Activated CD8-positive, alpha-beta memory T cell treated with anti-CD3 and anti-CD28 coated beads for 36 hours (primary cell): ENCODE measurements around the gene KRT80. TPM values are rescaled to one million over a fixed set of nuclear protein-coding genes. Genes with fewer than 3 reads are reported as not detected.

Source experiments
- CTCF ChIA-PET: fragments of 350-600 bp; sonication (Branson Sonifier 250); formaldehyde crosslinking; loops from one replicate; lab custom pipeline; 2021; ENCODE audit warnings: antibody characterized with exemption; lab: Charles Lee
- POLR2A ChIA-PET: fragments of 350-600 bp; sonication (Branson Sonifier 250); formaldehyde crosslinking; loops from one replicate; lab custom pipeline; 2021; ENCODE audit warnings: antibody characterized with exemption; lab: Charles Lee
- total RNA-seq, 2 experiments: library from RNA; stranded (reverse); gene quantifications; one replicate each; pipeline ENCODE4 v1.2.3, GENCODE V29; 2021

KRT80 gene
- total RNA-seq, 2 experiments from 2014 or later, result not detected

DNA sequence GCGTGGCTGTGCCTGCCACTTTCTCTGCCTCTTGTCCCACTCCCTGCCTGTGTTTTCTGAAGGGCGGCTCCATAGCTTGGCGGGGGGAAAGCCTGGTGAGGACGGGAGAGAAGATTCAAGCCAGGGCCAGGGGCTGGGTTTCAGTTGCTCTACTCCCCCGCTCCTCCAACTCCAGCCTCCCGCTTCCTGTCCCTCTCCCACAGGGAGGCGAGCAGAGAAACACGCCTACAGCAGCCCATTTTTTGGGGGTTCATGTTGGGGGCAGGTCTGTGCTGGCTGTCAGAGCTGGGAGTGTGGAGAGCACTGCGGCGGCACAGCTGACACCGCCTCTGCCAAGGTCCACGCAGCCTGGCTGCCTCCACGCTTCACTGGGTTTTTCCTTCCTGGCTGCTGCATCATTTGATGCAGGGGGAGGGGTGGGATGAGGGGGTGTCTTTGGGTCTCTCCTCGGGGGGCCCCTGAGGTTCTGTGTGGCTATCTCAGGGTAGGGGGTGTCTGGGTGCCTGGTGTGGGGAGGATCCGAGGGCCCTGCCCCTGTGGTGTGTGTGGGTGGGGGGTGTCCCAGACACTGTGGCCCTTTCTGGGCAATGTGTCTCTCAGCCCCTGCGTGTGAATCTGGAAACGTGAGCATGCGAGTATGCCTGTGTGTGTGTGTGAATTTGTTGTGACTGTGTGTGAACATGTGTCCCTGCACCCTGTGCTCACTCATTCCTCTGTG lies 10.7 kb upstream of the KRT80 start:
- ChIA-PET POLR2A (no interaction called here), CTCF (interaction anchor here (1.3 kb wide), 1 partner anchor 11 kb away, joined by 3 read pairs; no protein-coding TSS in a partner anchor)

DNA sequence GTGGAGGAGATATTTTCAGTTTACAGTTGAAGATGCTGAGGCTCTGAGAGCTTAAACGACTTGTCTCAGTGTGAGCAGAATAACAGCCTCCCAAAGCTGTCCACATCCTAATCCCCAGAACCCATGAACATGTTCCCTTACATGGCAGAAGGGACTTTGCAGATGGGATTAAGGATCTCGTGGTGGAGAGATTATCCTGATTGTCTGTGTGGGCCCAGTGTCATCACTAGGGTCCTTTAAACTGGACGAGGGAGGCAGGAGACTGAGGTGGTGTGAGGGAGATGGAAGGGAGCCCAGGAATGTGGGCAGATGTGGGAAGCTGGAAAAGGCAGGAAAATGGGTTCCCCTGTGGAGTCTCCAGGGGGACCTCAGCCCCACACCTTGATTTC lies 9.6 kb upstream of the KRT80 start:
- POLR2A ChIA-PET, result no interaction called here
- CTCF ChIA-PET, result interaction anchor here (1.3 kb wide), 1 partner anchor 12 kb away, joined by 3 read pairs; no protein-coding TSS in a partner anchor

DNA sequence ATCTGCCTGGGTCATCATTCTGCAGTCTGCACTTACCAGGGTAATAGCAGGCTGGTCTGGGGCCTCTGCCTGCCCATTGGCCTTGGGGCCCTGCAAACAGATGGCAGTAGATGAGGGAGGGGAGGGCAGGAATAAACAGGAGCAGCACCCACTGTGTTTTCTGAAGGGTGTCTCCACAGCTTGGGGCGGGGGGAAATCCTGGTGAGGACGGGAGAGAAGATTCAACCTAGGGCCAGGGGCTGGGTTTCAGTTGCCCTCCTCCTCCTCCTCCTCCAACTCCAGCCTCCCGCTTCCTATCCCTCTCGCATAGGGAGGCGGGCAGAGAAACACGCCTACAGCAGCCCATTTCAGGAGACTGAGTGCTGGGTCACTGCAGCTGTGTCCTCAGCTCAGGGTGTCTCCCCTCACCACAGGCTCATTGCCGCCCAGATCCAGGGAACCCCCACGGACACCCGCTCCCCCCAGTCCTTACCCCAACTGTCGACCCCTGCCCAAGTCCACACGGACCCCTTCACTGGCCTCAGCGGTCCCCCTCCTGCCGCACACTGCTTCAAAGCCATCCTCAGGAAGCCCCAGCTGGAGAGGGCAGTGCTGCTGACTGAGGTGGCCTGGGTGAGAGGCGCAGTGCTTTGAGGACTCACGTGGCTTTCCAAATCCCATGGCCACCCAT lies 9.1 kb upstream of the KRT80 start:
- ChIA-PET CTCF (interaction anchor here (1.3 kb wide), 1 partner anchor 13 kb away, joined by 3 read pairs; no protein-coding TSS in a partner anchor), POLR2A (no interaction called here)

DNA sequence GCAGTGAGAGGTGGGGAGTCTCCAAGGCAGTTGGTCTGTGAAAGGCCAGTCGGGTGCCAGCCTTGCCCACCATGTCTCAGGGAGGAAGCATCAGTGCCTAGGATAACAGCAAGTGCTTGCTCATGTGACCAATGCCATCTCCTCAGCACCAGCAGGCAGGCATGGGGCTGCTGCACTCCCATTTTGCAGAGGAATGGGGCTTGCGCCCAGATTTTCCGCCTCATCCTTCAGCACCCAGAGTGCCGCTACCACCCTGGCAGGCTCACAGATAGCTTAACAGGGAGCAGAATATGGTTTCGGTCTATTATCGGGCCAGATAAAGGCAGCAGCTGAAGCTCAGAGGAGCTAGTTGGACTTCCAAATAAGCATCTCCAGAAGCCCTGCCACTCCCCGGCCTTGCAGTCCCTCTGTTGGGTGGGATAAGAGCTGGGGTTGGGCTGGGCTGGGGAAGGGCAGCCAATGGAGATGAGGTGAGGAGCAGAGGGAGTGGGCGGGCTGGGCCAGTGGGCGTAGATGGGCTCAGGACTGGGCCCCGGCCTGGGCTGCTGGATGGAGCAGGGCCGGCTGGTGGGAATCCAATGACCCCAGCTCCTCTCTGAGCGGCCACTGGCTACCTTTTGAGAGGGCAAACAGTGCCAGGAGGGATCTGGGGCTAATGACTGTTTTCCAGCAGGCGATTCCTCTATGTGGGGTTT lies 8.4 kb upstream of the KRT80 start:
- CTCF ChIA-PET, result no interaction called here
- POLR2A ChIA-PET, result no interaction called here

DNA sequence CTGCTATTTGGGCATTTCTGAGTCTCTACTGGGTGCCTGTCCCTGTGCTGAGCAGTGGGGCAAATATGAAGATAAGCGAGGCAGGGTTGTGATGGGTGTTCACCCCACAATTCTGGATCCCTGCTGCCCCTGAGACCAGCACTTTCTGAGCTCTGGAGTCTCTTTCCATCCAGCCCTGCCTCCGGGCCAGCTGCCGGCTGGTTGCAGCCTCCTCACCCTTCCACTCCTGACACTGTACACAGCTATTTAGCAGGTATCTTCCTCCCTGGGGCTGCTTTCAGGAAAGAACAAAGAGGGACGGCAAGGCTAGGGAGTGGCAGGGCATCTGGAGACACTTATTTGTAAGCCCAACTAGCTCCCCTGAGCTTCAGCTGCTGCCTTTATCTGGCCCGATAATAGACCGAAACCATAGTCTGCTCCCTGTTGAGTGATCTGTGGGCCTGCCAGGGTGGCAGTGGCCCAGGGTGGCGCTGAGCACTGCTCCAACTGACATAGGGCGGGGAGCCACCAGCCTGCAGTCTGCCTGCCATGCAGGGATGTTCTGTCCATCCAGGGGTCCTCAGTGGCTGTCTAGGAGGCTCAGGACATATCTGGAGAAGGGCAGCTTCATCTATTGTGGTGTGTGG lies 7.6 kb upstream of the KRT80 start:
- CTCF ChIA-PET, result no interaction called here
- POLR2A ChIA-PET, result no interaction called here

DNA sequence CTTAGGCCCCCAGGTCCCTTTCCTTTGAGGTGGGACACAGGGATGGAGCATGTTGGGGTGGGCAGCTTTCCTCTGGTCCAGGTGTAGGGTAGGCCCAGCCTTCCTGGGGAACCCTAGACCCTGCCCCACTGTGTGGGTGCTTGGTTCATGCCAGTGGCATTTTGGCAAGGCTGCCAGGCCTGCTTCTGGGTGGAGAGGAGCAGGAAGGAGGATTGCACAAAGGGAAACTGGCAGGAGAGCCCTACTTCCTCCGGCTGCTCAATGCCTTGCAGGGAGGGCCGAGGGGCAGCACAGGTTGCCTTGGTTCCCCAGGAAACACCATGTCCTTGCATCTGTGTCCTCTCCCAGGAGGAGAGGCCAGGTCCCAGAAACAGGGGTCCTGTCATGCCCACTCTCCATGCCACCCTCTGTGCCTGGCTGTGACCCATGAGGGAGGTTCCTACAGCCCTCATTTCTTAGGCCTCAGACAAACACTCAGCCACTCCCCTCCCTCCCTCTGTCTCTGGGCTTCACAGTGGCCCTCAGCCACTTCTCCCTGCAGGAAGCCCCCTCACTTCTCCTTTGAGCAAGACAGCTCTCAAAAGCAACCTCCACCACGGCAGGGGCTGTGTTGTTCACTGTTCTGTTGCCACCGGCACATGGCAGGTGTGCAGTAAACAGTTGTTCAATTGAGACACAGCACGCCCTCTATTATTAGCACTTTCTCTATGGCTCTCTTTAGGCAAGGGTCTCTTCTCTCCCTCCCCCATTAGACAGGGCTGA lies 6.8 kb upstream of the KRT80 start:
- ChIA-PET CTCF (interaction anchor here (0.6 kb wide), 1 partner anchor 69 kb away, joined by 4 read pairs; no protein-coding TSS in a partner anchor), POLR2A (no interaction called here)

DNA sequence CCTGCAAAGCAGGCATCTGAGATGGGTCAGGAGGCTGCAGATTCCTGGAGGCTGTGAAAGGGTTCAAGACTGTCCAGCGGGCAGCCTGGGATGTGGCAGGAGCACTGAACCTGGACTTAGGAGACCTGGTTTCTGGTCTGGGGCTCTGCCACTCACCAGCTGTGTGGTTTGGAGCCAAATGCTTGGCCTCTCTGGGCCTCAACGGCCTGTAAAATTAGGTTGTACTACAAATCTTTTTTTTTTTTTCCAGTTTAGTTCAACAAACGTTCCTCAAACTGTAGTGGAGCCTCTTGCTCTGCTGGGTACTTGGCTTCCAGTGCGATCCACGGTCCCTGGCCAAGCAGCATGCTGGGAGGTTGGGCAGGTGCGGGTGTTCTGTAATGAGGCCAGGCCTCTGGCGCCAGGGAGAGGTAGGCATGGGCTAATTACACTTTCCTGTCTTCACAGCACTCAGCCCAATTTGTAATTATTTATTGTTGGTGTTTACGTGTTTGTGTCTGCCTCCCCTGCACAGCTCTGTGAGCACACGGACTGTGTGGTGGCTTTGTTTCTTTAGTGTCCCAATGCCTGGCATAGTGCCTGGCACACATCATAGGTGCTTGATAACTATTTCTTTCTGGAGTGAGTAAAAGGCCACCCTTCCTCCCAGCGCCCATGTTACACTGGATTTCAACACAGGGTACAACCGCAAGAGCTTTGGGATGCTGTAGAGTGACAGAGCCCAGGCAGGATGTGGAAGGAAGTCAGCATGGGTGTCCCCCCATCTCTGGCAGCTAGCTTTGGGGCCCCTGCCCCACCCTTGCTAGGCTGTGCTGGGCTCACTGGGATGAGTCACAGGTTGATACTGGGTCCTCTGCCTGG lies 5.8 kb upstream of the KRT80 start:
- ChIA-PET CTCF (interaction anchor here (0.6 kb wide), 1 partner anchor 68 kb away, joined by 4 read pairs; no protein-coding TSS in a partner anchor), POLR2A (no interaction called here)

DNA sequence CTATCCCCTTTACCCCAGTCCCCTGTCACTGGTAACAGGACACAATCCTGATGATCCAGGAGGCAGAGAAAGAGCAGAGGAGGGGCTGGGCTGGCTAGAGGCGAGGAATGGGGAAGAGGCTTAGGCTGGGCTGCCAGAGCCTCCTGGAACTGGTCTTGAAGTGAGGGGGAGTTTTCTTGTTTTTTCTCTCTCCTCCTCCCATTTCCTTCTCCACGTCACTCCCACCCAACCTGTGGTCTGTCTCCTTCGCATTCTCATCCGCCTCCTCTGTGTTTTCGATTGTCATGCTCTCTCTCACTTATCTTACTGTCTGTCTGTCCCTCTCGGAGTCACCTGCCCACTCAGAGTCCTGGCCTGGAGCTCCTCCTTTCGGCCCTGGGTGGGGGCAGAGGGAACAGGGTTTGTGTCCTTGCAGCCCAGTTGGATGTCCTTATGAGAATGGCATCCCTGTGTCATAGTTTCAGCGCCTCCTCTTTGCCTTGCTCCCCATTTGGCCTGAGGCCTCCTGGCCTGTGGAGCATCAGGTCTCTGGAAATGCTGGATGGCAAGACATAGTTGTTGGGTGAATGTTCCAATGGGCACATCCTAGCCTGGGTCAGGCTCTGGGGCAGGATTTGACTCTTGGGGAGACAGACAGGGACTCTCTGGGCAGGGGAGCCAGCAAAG lies 3.4 kb upstream of the KRT80 start:
- CTCF ChIA-PET, result no interaction called here
- POLR2A ChIA-PET, result no interaction called here

DNA sequence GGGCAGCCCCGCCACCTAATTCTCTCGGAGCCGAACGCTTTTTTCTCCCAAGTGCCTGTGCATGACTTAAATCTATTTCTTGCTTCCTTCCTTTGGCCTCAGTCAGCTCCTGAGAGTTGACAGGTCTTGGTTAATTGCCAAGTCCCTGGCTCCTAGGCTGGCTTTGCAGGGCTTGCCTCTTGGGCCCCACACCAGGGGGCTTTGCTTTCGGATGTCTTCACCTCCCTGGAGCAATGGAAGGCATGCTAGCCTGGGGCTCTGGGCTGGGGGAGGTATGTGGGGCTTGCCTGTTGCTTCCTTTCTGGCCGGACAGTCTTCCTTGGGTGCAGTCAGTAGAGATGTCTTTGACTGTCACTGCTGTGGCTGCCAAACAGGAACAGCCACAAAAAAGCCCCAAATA lies 2.2 kb upstream of the KRT80 start:
- ChIA-PET CTCF (no interaction called here), POLR2A (no interaction called here)

DNA sequence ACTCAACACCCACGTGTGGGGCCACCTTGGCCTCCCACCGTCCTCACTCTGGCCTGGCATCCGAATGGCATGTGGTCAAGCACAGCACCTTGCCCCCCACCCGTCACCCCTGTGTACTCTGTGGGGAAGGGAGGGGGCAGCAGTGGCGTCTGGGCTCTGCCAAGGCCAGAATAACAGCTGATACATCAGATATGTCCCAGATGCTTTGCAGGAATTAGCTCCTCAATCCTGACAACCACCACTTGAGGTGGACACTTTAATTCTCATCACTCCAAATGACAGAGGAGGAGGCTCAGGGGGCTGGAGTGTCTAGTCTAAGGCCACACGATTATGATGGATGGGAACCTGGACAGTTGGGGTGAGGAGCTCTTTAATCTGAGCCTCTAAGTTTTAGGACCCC lies 1.7 kb upstream of the KRT80 start:
- POLR2A ChIA-PET, result no interaction called here
- CTCF ChIA-PET, result no interaction called here

DNA sequence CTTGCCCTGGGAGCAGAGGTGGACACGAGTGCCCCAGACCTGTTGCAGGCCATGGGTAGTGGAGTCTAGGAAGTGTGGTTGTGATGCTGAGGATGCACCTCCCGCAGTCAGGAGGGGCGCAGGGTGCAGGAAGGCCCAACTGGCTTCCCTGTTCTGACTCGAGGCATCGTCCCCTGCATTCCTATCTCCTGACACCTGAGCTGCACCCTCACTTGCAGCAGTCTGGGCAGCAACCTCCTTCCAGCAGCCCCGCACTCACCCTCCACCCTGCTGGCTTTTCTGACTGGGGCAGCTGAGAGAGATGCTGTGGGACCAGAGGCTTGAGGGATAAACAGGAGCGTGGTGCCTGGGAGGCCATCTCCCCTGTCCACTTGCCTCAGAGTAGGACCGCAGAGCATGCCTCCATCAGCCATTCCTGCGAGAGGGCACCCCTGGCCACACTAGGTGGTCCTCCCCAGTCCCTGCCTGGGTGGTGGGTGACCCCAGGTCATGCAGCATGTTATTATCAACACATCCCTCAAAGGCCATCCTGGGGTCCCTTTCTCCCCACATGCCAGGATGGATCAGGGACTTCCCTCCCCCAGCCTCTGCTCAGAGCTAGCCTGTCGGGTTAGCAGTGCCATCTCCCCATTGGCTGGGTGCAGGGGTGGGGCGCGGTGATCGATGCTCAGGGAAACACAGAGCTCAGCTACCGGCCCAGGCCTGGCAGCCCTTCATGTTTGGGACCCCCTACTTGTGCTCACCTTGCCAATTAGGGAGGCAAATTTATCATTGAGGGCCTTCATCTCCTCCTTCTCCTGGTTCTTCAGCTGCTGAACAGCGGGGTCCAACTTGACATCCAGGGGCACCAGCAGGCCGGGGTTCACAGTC lies 719 bp downstream of the KRT80 start:
- ChIA-PET CTCF (interaction anchor here (1.3 kb wide), 1 partner anchor 137 kb away, joined by 3 read pairs; no protein-coding TSS in a partner anchor), POLR2A (no interaction called here)

DNA sequence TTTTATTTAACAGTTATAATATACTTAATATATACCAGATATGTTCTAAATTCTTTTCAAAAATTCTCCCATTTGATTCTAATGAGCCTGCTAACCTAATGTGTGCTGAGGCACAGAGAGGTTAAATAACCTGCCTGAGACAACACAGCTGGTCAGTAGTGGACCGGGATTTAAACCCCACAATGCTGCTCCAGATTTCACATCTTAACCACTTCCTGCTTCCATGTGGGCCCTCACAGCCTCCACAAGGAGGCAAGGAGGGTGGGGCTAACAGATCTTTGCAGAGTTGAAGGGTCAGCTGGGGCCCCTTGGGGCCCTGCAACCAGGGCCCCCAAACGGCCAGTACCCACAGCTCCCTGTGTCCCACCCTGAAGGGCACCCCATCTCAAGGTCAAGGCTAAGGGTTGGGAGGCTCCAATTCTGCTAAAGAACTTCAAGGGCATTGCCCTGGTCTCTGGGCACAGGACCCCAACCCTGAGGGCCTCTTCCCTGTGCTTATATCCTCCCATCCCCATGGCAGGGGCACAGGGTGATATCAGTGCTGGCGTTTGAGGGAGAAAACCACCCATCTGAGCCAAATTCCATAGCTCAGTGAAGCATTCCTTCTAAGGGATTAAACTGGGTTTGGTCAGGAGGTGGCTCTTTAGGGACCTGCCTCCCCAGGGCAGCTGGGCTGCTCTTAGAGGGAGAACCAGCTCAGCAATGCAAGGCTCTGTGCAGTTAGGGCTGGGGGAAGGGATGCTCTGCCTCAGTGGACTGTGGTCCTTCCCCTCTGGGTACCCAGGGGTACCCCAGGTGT lies 2.2 kb downstream of the KRT80 start:
- ChIA-PET POLR2A (no interaction called here), CTCF (interaction anchor here (0.6 kb wide), 1 partner anchor 312 kb away, joined by 3 read pairs; no protein-coding TSS in a partner anchor)

DNA sequence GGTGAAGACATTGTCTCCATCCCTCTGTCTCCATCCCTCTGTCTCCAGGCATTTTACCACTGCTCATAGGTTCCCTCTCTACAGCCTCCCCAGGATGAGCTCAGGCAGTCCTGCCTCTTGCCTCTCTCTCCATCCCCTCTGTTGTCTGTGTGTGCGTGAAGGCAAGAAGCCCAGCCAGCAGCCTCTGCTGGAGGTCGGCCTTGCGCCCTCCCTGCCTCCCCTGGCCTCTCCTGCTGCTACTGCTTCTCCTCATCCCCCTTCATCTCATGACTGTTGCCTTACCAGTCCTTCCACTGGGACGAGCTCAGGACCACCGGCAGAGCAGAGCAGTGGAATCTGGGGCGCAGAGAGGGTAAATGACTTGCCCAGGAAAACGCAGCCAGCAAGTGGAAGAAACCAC lies 3.2 kb downstream of the KRT80 start:
- ChIA-PET CTCF (no interaction called here), POLR2A (no interaction called here)

DNA sequence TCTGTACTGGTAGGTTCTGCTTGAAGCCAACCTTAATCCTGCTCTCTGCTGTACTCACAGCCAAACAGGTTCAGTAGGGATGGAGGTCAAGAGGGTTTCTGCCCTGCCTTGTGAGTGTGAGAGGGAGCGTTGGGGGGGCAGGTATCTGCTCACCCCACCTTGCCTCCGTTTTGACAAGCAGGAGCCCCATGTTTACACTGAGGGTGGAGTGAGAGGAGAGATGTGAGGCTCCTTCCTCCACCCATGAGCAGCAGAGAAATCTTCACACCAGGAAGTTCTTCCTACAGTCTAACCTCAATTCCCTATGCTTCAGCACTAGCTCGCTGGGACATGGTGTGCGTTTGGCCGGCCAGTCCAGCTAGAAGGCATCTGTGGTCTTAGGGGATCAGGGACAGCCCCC lies 4.2 kb downstream of the KRT80 start:
- CTCF ChIA-PET, result interaction anchor here (1.3 kb wide), 1 partner anchor 14 kb away, joined by 3 read pairs; no protein-coding TSS in a partner anchor
- POLR2A ChIA-PET, result no interaction called here

DNA sequence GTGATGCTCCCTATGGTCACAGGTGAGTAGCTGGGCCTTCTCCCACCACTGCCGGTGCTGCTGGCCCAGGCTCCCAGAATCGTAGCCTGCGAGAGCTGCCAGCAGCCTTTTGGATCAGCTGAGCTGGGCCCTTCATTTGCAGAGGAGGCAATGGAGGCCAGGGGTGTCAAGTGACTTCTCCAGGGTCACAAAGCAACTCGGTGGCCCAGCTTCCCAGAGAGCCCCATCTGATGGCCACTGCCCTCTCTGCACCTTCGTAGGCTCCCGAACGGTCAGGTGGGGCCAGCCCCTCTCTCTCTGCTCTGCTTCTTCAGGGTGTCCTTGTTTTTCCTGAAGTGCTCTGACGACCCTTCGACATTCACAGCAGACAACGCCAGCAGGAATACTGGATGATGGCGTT lies 4.6 kb downstream of the KRT80 start:
- ChIA-PET CTCF (interaction anchor here (1.3 kb wide), 1 partner anchor 14 kb away, joined by 3 read pairs; no protein-coding TSS in a partner anchor), POLR2A (no interaction called here)
